HEK293T (cell line): ENCODE results near the gene SNRNP27.
"Not testable (repeated sequence)": the region's sequence is repeated elsewhere in the genome, so short reads cannot be mapped to it uniquely, and the experiment has no call there.

ENCODE experiments used
- CTCF ChIA-PET: fragments of 350-600 bp; formaldehyde crosslinking; extraction: SDS; loops from one replicate; lab custom pipeline; 2021; ENCODE audit warnings: antibody characterized with exemption, inconsistent platforms; lab: Yijun Ruan, JAX
- POLR2A ChIA-PET: fragments of 350-600 bp; formaldehyde crosslinking; extraction: SDS; loops from one replicate; lab custom pipeline; 2020; ENCODE audit warnings: antibody characterized with exemption, inconsistent platforms; lab: Yijun Ruan, JAX
- DNase-seq: peaks from one replicate; pipeline ENCODE4 v3.0.0; 2012; ENCODE audit warnings: mixed read lengths; ENCODE audit errors: extremely low spot score
- ARNT ChIP-seq: fragments of 450-650 bp; IDR thresholded peaks from 2 replicates; pipeline ENCODE4 v1.6.1; 2017; ENCODE audit warnings: mild to moderate bottlenecking
- BHLHE40 ChIP-seq: fragments of 450-650 bp; IDR thresholded peaks from 2 replicates; pipeline ENCODE4 v1.6.1; 2016; ENCODE audit warnings: mild to moderate bottlenecking, moderate library complexity, borderline replicate concordance
- CTBP1 ChIP-seq: fragments of 450-650 bp; IDR thresholded peaks from 2 replicates; pipeline ENCODE4 v1.6.1; 2016; ENCODE audit warnings: borderline replicate concordance
- ELF4 ChIP-seq: fragments of 450-650 bp; IDR thresholded peaks from 2 replicates; pipeline ENCODE4 v1.6.1; 2017; ENCODE audit warnings: antibody characterized with exemption
- FOXA1 ChIP-seq: fragments of 450-650 bp; IDR thresholded peaks from 2 replicates; pipeline ENCODE4 v1.6.1; 2016; ENCODE audit warnings: mild to moderate bottlenecking
- FOXK2 ChIP-seq: fragments of 450-650 bp; IDR thresholded peaks from 2 replicates; pipeline ENCODE4 v1.6.1; 2016; ENCODE audit warnings: mild to moderate bottlenecking
- FOXM1 ChIP-seq: fragments of 450-650 bp; IDR thresholded peaks from 2 replicates; pipeline ENCODE4 v1.6.1; 2017; ENCODE audit warnings: mild to moderate bottlenecking, borderline replicate concordance
- HDGF ChIP-seq: fragments of 450-650 bp; IDR thresholded peaks from 2 replicates; pipeline ENCODE4 v1.6.1; 2017; ENCODE audit warnings: antibody characterized with exemption, borderline replicate concordance
- L3MBTL2 ChIP-seq: fragments of 450-650 bp; conservative IDR thresholded peaks from 2 replicates; pipeline ENCODE4 v1.6.1; 2016; ENCODE audit warnings: mild to moderate bottlenecking
- LEF1 ChIP-seq: fragments of 450-650 bp; IDR thresholded peaks from 2 replicates; pipeline ENCODE4 v1.6.1; 2017; ENCODE audit warnings: mild to moderate bottlenecking, borderline replicate concordance
- NFRKB ChIP-seq: fragments of 450-650 bp; IDR thresholded peaks from 2 replicates; pipeline ENCODE4 v1.6.1; 2016; ENCODE audit warnings: mild to moderate bottlenecking, moderate library complexity
- PKNOX1 ChIP-seq: fragments of 450-650 bp; IDR thresholded peaks from 2 replicates; pipeline ENCODE4 v1.6.1; 2016
- SP1 ChIP-seq: fragments of 450-650 bp; IDR thresholded peaks from 2 replicates; pipeline ENCODE4 v1.6.1; 2017
- SUZ12 ChIP-seq: fragments of 450-650 bp; IDR thresholded peaks from 2 replicates; pipeline ENCODE4 v1.6.1; 2016; ENCODE audit warnings: mild to moderate bottlenecking
- TARDBP ChIP-seq: fragments of 450-650 bp; IDR thresholded peaks from 2 replicates; pipeline ENCODE4 v1.6.1; 2016
- ZNF384 ChIP-seq: fragments of 450-650 bp; IDR thresholded peaks from 2 replicates; pipeline ENCODE4 v1.6.1; 2016

Gene SNRNP27

GRCh38 chr2:69947325-69947931 is 53.7 kb downstream of the SNRNP27 start:
- TF ChIP-seq FOXA1 (no peak), ZNF384 (no peak), BHLHE40 (no peak), TARDBP (no peak), ELF4 (no peak), FOXK2 (no peak), SUZ12 (no peak), HDGF (no peak), SP1 (no peak), NFRKB (no peak), LEF1 (no peak), ARNT (no peak), PKNOX1 (no peak), CTBP1 (no peak), FOXM1 (no peak), L3MBTL2 (no peak)
- no peak for DNase-seq
- POLR2A ChIA-PET: no interaction called here
- CTCF ChIA-PET: no interaction called here

GRCh38 chr2:69948032-69948962 is 54.5 kb downstream of the SNRNP27 start:
- ChIA-PET POLR2A (no interaction called here), CTCF (no interaction called here)
- DNase-seq: no peak
- no peak for TF ChIP-seq NFRKB
- TF ChIP-seq HDGF: no peak
- no peak for TF ChIP-seq LEF1
- no peak for TF ChIP-seq FOXK2

- TF ChIP-seq NFRKB (no peak), SUZ12 (no peak), FOXA1 (no peak), TARDBP (no peak), PKNOX1 (no peak), ELF4 (no peak), FOXM1 (no peak), LEF1 (no peak), FOXK2 (no peak), ZNF384 (no peak), L3MBTL2 (no peak)
- CTCF ChIA-PET: no interaction called here
- POLR2A ChIA-PET: no interaction called here
- DNase-seq: no peak
Measured at GRCh38 chr2:69948963-69949645, 55.3 kb downstream of the SNRNP27 start.

- no peak for TF ChIP-seq ARNT
- TF ChIP-seq ZNF384: no peak
- no peak for TF ChIP-seq NFRKB
- no peak for TF ChIP-seq HDGF
- no peak for TF ChIP-seq TARDBP
- no peak for TF ChIP-seq PKNOX1
- TF ChIP-seq BHLHE40: no peak
- TF ChIP-seq FOXA1: no peak
- TF ChIP-seq LEF1: no peak
- TF ChIP-seq CTBP1: no peak
- TF ChIP-seq FOXM1: no peak
- TF ChIP-seq SUZ12: no peak
- TF ChIP-seq L3MBTL2: no peak
- TF ChIP-seq FOXK2: no peak
- no peak for TF ChIP-seq ELF4
- no peak for TF ChIP-seq SP1
- POLR2A ChIA-PET: no interaction called here
- CTCF ChIA-PET: no interaction called here
- no peak for DNase-seq
Measured at GRCh38 chr2:69950241-69950640, 56.5 kb downstream of the SNRNP27 start.

- POLR2A ChIA-PET, CTCF ChIA-PET, DNase-seq: not testable (repeated sequence)
Measured at GRCh38 chr2:69950671-69951070, 56.9 kb downstream of the SNRNP27 start.

- CTCF ChIA-PET: no interaction called here
- POLR2A ChIA-PET: no interaction called here
- TF ChIP-seq NFRKB (no peak), PKNOX1 (no peak), SUZ12 (no peak), FOXK2 (no peak), ARNT (no peak), TARDBP (no peak), HDGF (no peak), ZNF384 (no peak), SP1 (no peak), FOXM1 (no peak), BHLHE40 (no peak), LEF1 (no peak), CTBP1 (no peak), FOXA1 (no peak), L3MBTL2 (no peak), ELF4 (no peak)
- DNase-seq: no peak
Measured at GRCh38 chr2:69952336-69953115, 58.8 kb downstream of the SNRNP27 start.
